ENCODE measurements around the gene VCAM1. TPM values are rescaled to one million over a fixed set of nuclear protein-coding genes. Genes with fewer than 3 reads are reported as not detected.
"Not testable (repeated sequence)": the region's sequence is repeated elsewhere in the genome, so short reads cannot be mapped to it uniquely, and the experiment has no call there.

Gene VCAM1, protein sequence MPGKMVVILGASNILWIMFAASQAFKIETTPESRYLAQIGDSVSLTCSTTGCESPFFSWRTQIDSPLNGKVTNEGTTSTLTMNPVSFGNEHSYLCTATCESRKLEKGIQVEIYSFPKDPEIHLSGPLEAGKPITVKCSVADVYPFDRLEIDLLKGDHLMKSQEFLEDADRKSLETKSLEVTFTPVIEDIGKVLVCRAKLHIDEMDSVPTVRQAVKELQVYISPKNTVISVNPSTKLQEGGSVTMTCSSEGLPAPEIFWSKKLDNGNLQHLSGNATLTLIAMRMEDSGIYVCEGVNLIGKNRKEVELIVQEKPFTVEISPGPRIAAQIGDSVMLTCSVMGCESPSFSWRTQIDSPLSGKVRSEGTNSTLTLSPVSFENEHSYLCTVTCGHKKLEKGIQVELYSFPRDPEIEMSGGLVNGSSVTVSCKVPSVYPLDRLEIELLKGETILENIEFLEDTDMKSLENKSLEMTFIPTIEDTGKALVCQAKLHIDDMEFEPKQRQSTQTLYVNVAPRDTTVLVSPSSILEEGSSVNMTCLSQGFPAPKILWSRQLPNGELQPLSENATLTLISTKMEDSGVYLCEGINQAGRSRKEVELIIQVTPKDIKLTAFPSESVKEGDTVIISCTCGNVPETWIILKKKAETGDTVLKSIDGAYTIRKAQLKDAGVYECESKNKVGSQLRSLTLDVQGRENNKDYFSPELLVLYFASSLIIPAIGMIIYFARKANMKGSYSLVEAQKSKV
- total RNA-seq: 6.2 and 24.5 TPM in 2 replicates

DNA sequence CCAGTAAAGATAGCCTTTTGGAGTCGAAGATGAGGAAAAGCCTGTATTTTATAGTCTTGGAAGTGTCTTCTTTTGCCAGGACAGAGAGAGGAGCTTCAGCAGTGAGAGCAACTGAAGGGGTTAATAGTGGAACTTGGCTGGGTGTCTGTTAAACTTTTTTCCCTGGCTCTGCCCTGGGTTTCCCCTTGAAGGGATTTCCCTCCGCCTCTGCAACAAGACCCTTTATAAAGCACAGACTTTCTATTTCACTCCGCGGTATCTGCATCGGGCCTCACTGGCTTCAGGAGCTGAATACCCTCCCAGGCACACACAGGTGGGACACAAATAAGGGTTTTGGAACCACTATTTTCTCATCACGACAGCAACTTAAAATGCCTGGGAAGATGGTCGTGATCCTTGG lies at the start of gene VCAM1:
Gene VCAM1 (plus strand): TSS at position 253 of the 400 bp plus-strand sequence. CDS start 119 bp downstream, at position 372.
- peak; percentile 23 for DNase-seq

DNA sequence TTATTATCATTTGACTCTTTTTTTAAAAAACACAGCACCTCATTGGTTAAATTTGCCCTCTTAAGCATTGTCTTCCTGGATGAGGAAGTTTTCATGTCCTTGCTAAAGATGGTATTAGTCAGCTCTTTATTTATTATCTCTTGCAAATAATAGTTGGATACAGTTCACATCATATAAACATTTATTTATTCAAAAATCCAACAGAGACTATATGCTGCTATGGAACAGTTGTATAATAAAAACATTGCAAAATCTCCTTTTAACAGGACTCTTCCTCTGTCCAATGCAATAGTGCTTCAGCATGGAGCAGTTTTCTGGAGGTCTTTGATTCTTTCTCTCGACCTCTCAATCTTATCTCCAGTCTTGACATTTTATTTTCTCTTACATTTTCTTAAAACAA lies 49.5 kb upstream of the VCAM1 start:
- no peak for DNase-seq

DNA sequence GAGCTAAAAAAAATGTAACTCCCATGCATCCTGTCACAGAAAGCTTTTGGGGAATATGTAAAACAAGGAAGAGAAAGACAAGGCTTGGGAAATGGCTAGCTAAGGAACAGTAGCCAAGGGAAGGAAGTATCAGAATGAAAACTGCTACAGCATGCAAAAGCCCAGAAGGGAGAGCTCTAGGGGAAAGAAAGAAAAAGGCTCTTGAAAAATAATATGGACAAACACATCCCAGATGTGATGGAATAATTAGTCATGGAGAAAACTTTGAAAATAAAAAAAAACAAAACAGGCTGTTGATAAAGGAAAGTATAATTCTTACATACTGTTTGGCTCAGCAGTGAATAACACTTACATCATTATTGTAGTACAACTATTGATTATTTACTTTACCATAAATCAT lies 47.9 kb upstream of the VCAM1 start:
- peak; percentile 21 for DNase-seq

DNA sequence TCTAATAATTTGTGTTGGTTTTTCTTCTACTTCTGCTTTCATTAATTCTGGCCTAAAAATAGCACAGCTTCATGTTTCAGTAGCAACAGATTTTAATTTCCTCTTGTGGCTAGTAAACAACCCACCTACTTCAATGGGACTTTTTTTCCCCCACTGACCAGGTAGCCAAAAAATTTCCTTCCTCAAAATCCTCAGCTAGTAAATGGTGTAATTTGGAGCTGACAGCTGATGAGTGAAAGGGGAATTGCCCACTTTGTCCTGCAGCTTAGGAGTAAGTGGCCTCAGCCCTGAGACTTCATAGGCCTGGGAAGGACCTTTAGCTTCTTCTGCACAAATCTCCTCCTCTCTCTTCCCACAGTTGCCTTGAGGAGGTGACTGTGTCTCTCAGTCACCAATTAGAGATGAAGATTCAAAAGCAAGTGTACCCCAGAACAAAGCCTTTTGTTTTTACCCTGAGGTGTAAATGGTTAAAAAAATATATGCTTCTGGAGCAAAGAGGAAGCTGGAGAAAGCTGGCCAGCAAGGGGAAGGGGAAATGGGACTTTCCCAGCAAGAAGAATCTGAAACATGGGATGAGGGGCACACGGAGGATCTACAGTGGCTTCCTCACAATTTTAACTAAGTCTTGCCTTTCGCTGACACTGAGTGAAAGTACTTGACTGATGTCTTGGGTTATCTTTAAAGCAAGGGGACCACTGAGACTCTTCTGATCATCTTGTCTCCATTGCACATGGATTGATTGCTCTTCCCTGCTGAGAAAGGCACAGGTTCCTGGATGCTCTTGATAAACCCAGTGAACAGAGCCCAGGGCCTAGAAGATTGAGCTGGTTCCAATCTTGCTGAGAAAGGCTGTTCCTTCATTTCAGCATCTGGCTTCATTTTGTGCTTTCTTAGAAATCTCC lies 35.8 kb upstream of the VCAM1 start:
- DNase-seq: peak; percentile 34

DNA sequence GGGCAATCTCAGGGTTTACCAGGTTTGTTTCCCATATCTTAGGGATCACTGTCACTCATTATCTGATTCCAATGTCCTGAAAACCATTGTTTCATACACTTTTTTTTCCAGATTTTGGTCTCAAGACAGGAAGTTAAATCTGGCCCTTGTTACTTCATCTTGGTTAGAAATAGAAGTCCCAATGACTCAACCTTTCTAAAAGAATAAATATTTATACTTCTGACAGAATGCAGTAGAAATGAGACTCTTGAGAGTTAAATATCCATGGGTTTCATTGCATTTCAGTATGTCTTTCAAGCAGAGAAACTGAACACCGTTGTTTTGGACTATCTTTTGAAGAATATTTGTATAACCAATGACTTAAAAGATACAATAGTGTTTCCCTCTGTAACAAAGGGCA lies 19.8 kb upstream of the VCAM1 start:
- DNase-seq: peak; percentile 49

GRCh38 chr1:100700586-100700985 lies 19.0 kb upstream of the VCAM1 start:
- DNase-seq: no peak

GRCh38 chr1:100703052-100703451 lies 16.5 kb upstream of the VCAM1 start:
- DNase-seq: peak; percentile 30

- DNase-seq: peak; percentile 68
Measured at GRCh38 chr1:100703716-100704115, 15.8 kb upstream of the VCAM1 start.

GRCh38 chr1:100704473-100704872 lies 15.1 kb upstream of the VCAM1 start:
- DNase-seq: no peak

GRCh38 chr1:100706296-100706695 lies 13.2 kb upstream of the VCAM1 start:
- DNase-seq: no peak

DNA sequence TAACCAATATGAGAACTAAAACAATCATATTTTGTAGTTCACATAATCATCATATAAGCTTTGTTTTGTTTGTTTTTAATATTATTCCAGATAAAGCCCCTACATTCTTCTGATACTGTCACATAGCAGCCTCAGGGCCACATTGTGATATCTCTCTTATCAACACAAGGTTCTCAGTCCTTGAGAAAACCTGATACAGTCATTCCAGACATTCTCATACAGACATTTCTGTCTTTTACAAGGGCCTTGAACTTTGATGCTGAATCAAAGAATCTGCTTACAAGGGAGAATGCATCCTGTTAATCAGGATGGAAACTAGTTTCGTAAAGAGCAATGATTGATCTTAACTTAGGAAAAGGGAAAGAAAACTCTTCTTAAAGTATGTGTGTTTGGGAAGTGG lies 12.7 kb upstream of the VCAM1 start:
- no peak for DNase-seq

DNA sequence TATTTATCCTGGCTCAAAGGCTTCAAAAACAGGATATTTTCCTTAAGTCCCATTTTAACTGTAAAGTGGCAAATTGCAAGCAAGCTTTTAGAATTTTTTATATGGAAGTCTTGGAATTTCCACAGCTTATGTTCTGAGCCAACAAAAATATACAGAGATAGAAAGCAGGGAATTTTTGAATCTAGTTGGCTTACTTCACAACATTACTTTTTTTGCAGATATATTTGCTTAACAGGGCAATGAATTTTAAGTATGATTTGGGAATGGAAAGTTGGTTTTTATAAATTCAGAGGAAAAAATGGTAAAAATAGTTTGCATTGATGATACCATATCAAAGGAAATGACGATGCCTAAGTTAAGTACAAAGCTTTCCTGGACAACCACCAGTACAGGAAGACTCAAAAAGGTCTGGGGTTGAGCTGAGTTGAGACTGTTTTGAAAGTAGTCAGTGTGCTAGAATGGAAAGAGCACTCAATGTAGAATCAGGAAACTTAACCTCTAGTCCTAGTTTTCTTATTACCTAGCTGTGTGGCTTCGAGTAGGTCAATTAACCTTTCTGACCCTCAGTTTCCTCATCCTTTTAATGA lies 11.0 kb upstream of the VCAM1 start:
- peak; percentile 88 for DNase-seq

DNA sequence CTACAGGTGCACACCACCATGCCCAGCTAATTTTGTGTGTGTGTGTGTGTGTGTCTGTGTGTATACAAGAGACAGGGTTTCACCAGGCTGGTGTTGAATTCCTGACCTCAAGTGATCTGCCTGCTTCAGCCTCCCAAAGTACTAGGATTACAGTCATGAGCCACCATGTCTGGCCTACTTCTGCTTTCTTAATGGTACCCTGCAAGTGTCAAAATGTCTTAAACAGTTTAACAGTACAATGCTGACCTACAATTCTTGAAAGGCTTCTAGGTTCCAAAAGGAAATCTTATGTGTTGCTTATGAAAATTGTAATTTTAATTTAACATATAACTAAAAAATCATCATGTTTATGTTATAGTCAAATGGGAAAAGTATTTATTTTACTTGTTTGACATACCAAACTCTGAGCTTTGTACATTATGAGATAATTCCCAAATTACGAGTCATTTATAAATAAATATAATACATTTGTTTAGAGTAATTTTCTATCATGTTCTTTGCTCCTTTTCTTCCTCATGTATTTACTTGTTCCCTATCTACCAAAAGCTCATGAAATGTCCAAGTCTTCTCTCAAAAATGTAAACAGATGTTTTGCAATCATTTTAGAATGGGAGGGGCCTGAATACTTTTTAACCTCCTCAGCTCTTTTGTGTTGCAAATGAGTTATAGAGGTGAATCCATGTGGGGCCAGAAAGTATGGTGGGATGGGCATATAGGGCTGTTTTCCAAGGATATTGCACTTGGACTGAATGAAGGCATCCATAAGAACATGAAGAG lies 8.4 kb upstream of the VCAM1 start:
- DNase-seq: no peak

- DNase-seq: not testable (repeated sequence)
Measured at GRCh38 chr1:100713027-100713426, 6.5 kb upstream of the VCAM1 start.

GRCh38 chr1:100713626-100714025 lies 5.9 kb upstream of the VCAM1 start:
- DNase-seq: peak; percentile 67

GRCh38 chr1:100714599-100714998 lies 4.9 kb upstream of the VCAM1 start:
- DNase-seq: no peak

GRCh38 chr1:100717218-100717617 lies 2.3 kb upstream of the VCAM1 start:
- no peak for DNase-seq

GRCh38 chr1:100718581-100718980 lies 961 bp upstream of the VCAM1 start:
- DNase-seq: no peak

GRCh38 chr1:100720101-100720500 lies 559 bp downstream of the VCAM1 start:
- no peak for DNase-seq

GRCh38 chr1:100720751-100721150 lies 1.2 kb downstream of the VCAM1 start:
- DNase-seq: no peak

DNA sequence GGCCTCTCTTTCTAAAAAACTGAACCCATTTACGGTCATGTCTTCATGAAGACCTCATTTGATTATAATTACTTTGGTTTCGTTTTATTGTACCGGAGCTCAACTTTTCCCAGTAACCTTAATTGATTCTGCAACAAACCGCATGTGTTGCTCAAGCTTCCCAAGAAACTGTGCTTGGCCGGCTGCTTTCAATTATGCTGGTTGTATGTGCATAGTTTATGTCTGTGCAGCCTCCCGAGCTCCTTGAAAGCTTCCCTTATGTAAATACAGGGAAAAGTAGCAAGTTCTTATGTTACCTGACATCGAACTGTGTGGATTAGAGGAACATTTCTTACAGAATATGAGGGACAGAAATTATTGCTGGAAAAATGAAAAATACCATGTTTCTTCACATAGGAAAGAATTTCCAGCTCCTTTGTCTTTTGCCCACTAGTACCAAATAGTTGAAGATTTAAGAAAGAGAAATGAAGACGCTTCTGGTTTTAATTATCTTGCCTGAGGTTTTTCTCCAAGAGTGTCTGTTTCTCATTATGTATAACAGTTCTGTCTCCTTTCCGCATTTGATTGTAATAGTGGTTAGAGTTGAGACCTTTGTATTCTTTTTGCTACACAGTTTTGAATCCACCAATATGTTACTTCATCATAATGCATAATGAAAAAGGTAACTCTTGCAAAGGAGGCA lies 2.1 kb downstream of the VCAM1 start:
- DNase-seq: no peak
